SHP77 treated with DMSO at 0.1 percent for 48 hours (cell line): ENCODE results near the gene FYB2.
A peak's percentile ranks its signal among the peaks of the same experiment; 100 is the strongest.

Experiments used
- DNase-seq: peaks from one replicate; lab custom pipeline; 2025; lab: John Stamatoyannopoulos, UW

FYB2 gene

GRCh38 chr1:56833088-56833487 is 13.9 kb upstream of the FYB2 start:
- DNase-seq = no peak

- peak; percentile 4 for DNase-seq
These were observed 12.9 kb upstream of the FYB2 start for GRCh38 chr1:56831871-56832693.

- DNase-seq = no peak
These were observed 10.8 kb upstream of the FYB2 start for GRCh38 chr1:56830052-56830451.

GRCh38 chr1:56827711-56828110 is 8.5 kb upstream of the FYB2 start:
- no peak for DNase-seq

- no peak for DNase-seq
These were observed 6.2 kb upstream of the FYB2 start for GRCh38 chr1:56825436-56825835.

- DNase-seq = no peak
These were observed 5.7 kb upstream of the FYB2 start for GRCh38 chr1:56824938-56825337.

- no peak for DNase-seq
These were observed 5.1 kb upstream of the FYB2 start for GRCh38 chr1:56824271-56824670.

- no peak for DNase-seq
These were observed 2.2 kb upstream of the FYB2 start for GRCh38 chr1:56821462-56821797.

GRCh38 chr1:56820755-56821461 is 1.7 kb upstream of the FYB2 start:
- DNase-seq = peak; percentile 15

GRCh38 chr1:56817716-56818463 is 1.3 kb downstream of the FYB2 start:
- DNase-seq = no peak

GRCh38 chr1:56816909-56817308 is 2.3 kb downstream of the FYB2 start:
- DNase-seq = no peak

GRCh38 chr1:56816264-56816663 is 2.9 kb downstream of the FYB2 start:
- no peak for DNase-seq

GRCh38 chr1:56814205-56814604 is 5.0 kb downstream of the FYB2 start:
- DNase-seq = no peak

GRCh38 chr1:56811331-56811730 is 7.9 kb downstream of the FYB2 start:
- DNase-seq = no peak

GRCh38 chr1:56808410-56808809 is 10.8 kb downstream of the FYB2 start:
- no peak for DNase-seq

GRCh38 chr1:56806804-56807203 is 12.4 kb downstream of the FYB2 start:
- no peak for DNase-seq

- DNase-seq = peak; percentile 49
These were observed 15.5 kb downstream of the FYB2 start for GRCh38 chr1:56803561-56804156.

- no peak for DNase-seq
These were observed 19.4 kb downstream of the FYB2 start for GRCh38 chr1:56799605-56800400.

- DNase-seq = no peak
These were observed 21.1 kb downstream of the FYB2 start for GRCh38 chr1:56798053-56798471.

- peak; percentile 27 for DNase-seq
These were observed 22.0 kb downstream of the FYB2 start for GRCh38 chr1:56797065-56797685.

GRCh38 chr1:56795870-56796269 is 23.3 kb downstream of the FYB2 start:
- no peak for DNase-seq
